Esophagus muscularis mucosa (tissue), 4 donors: Measurements from ENCODE around the gene FAAH. TPM values are rescaled to one million over a fixed set of nuclear protein-coding genes. Genes with fewer than 3 reads are reported as not detected.

Experiments used
- DNase-seq: peaks from one replicate; pipeline ENCODE4 v3.0.0-alpha.2; 2017; ENCODE audit errors: extremely low spot score
- H3K27ac ChIP-seq, 4 donors: fragments of 200-600 bp; sonication (generic); replicated peaks in 1 of 4; 1 replicate in 3 of 4; 2 replicates in 1 of 4; pipeline ENCODE4 v1.5.1; 2016 to 2019; ENCODE audit warnings: mild to moderate bottlenecking in 1 of 4
- H3K27me3 ChIP-seq, 4 donors: fragments of 200-600 bp; sonication (generic); one replicate each; pipeline versions ENCODE4 v1.5.1 to v1.6.0; 2016 to 2019
- H3K36me3 ChIP-seq, 4 donors: fragments of 200-600 bp; sonication (generic); one replicate each; pipeline ENCODE4 v1.5.1; 2016 to 2019
- H3K4me1 ChIP-seq, 4 donors: fragments of 200-600 bp; sonication (generic); one replicate each; pipeline ENCODE4 v1.5.1; 2016 to 2019
- H3K4me3 ChIP-seq, 4 donors: fragments of 200-600 bp; sonication (generic); 1 replicate in 2 of 4; 2 replicates in 2 of 4; pipeline ENCODE4 v1.5.1; 2016 to 2019; ENCODE audit warnings: mild to moderate bottlenecking in 4 of 4, moderate library complexity in 1 of 4
- H3K9me3 ChIP-seq, 4 donors: fragments of 200-600 bp; sonication (generic); 1 replicate in 3 of 4; 2 replicates in 1 of 4; pipeline ENCODE4 v1.5.1; 2016 to 2019
- CTCF ChIP-seq, 3 experiments: fragments of 200-600 bp in 2 of 3; fragments of 450-650 bp in 1 of 3; sonication (generic) in 2 of 3; IDR thresholded peaks; one replicate each; pipeline ENCODE4 v1.5.1; 2017 to 2019; ENCODE audit warnings: antibody characterized with exemption in 3 of 3, mild to moderate bottlenecking in 2 of 3, moderate library complexity in 1 of 3
- EP300 ChIP-seq: sonication (generic); formaldehyde crosslinking; IDR thresholded peaks from one replicate; pipeline ENCODE4 v1.6.1; 2017; ENCODE audit warnings: antibody characterized with exemption
- POLR2A ChIP-seq: fragments of 450-650 bp; IDR thresholded peaks from one replicate; pipeline ENCODE4 v1.6.1; 2017; ENCODE audit warnings: antibody characterized with exemption, moderate library complexity, mild to moderate bottlenecking, low read depth
- POLR2AphosphoS5 ChIP-seq, 2 donors: sonication (generic); formaldehyde crosslinking; IDR thresholded peaks; one replicate each; pipeline ENCODE4 v1.6.1; 2017; ENCODE audit warnings: antibody characterized with exemption in 2 of 2
- WGBS: methylation state at CpG from one replicate; pipeline ENCODE4 v1.1.5; 2018; 5-methylcytosine and 5-hydroxymethylcytosine counted together
- intact Hi-C: fragments of 100-400 bp; cut with DNase I; formaldehyde crosslinking; loops from one replicate; pipeline ENCODE4 v1.15.1; 2023
- total RNA-seq, 4 donors: library from RNA; depleted of rRNA; stranded (reverse); fragments of >200 nt; gene quantifications; one replicate each; pipeline versions ENCODE4 v1.1.0 to v1.2.1, GENCODE V29; 2016

The FAAH gene
- total RNA-seq, 4 donors from 2014 or later, result 3.7 to 10.6 (median 8.4) TPM

- intact Hi-C loops, result no loop called here
- no peak for DNase-seq
- Histone ChIP-seq H3K27me3 (peaks cover 0 to 37% (median 13%) of the 10 kb centered on the region in 4 donors), H3K4me3 (no peak overlapping the region), H3K36me3 (no peaks in the 10 kb centered on the region), H3K4me1 (peaks cover 4 to 27% (median 25%) of the 10 kb centered on the region in 4 donors), H3K27ac (no peak overlapping the region), H3K9me3 (no peaks in the 10 kb centered on the region)
- 93% methylated on average over 3 of the region's 3 CpGs for WGBS
- no peak for TF ChIP-seq EP300
- no peak for TF ChIP-seq POLR2AphosphoS5 (IDR thresholded peaks at IDR 0.05)
- no peak for TF ChIP-seq CTCF (IDR thresholded peaks at IDR 0.05)
- TF ChIP-seq POLR2A, result no peak
Measured at GRCh38 chr1:46444466-46444865, 50.3 kb downstream of the FAAH start.

GRCh38 chr1:46445773-46446256 lies 51.7 kb downstream of the FAAH start:
- Histone ChIP-seq H3K36me3 (no peaks in the 10 kb centered on the region), H3K27ac (no peak overlapping the region), H3K9me3 (no peaks in the 10 kb centered on the region), H3K4me3 (no peak overlapping the region), H3K27me3 (peaks cover 0 to 50% (median 15%) of the 10 kb centered on the region in 4 donors), H3K4me1 (peaks cover 4 to 27% (median 25%) of the 10 kb centered on the region in 4 donors)
- no peak for TF ChIP-seq POLR2A
- no peak for TF ChIP-seq CTCF (IDR thresholded peaks at IDR 0.05)
- no peak for TF ChIP-seq POLR2AphosphoS5 (IDR thresholded peaks at IDR 0.05)
- TF ChIP-seq EP300, result no peak
- 66% methylated on average over 3 of the region's 3 CpGs for WGBS
- intact Hi-C loops, result loop anchor here (2.0 kb wide), 1 partner anchor 279 kb away; no protein-coding TSS in a partner anchor
- DNase-seq, result no peak

GRCh38 chr1:46446646-46447498 lies 52.8 kb downstream of the FAAH start:
- Histone ChIP-seq H3K36me3 (no peaks in the 10 kb centered on the region), H3K9me3 (no peaks in the 10 kb centered on the region), H3K27me3 (peaks cover 0 to 58% (median 15%) of the 10 kb centered on the region in 4 donors), H3K4me1 (peaks cover 4 to 27% (median 25%) of the 10 kb centered on the region in 4 donors), H3K27ac (no peak overlapping the region), H3K4me3 (no peak overlapping the region)
- TF ChIP-seq EP300 (no peak), CTCF (IDR thresholded peaks at IDR 0.05) (peak; percentile 77 to 87 (median 86))
- 45% methylated on average over 15 of the region's 15 CpGs for WGBS
- DNase-seq, result no peak
- intact Hi-C loops, result loop anchor here (1.0 to 2.0 kb wide), 2 partner anchors 81 to 278 kb away; no protein-coding TSS in a partner anchor

GRCh38 chr1:46447499-46448108 lies 53.5 kb downstream of the FAAH start:
- no peak for TF ChIP-seq POLR2AphosphoS5 (IDR thresholded peaks at IDR 0.05)
- TF ChIP-seq CTCF (IDR thresholded peaks at IDR 0.05), result no peak
- no peak for TF ChIP-seq POLR2A
- no peak for TF ChIP-seq EP300
- DNase-seq, result no peak
- intact Hi-C loops, result loop anchor here (1.0 to 2.0 kb wide), 2 partner anchors 81 to 277 kb away; no protein-coding TSS in a partner anchor
- Histone ChIP-seq H3K27me3 (peaks cover 0 to 65% (median 15%) of the 10 kb centered on the region in 4 donors), H3K27ac (no peak overlapping the region), H3K4me3 (peak overlapping the region; percentile 45 to 56 (median 48)), H3K4me1 (peaks cover 4 to 23% (median 21%) of the 10 kb centered on the region in 4 donors), H3K9me3 (no peaks in the 10 kb centered on the region), H3K36me3 (no peaks in the 10 kb centered on the region)
- WGBS, result 73% methylated on average over 12 of the region's 14 CpGs
